ENCODE results near the gene AP2A2.

The AP2A2 gene

DNA sequence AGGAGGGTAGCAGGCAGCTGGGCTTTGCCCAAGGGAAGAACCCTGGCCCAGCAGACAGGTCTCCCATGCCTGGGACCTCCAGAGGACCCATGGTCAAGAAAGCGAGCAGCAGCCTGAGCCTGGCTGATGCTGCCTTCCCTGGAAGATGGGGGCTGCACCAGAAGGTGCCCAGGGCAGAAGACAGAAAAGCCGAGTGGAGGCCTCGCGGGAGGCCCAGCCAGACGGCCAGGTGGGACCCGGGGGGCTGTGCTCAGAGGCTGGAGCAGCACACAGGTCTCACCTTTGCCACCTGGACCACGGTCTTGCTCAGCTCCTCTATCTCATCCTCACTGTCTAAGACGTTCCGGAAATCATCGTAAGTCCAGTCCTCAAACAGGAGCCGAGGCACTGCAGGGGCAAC is 25.9 kb upstream of the AP2A2 start:
- no peak for DNase-seq

DNA sequence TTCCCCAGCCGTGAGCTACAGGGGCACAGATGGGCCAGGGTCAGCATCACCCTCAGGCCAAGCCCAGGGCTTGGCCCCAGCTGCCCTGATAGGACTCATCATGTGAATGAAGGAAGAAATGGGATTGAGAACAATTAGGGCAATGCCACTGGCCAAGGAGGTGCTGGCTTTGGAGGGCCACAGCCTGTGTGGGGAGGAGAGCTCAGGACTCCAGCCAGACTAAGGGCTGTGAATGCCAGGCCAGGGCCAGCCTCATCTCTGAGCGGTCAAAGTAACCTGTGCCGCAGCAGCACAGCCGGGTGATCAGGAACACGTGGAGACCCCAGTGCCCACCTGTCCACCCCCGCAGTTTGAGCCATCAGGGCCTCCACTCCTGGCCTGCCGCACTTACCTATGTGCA is 25.1 kb upstream of the AP2A2 start:
- no peak for DNase-seq

- DNase-seq = no peak
Observed at GRCh38 chr11:901452-902061, 24.1 kb upstream of the AP2A2 start.

DNA sequence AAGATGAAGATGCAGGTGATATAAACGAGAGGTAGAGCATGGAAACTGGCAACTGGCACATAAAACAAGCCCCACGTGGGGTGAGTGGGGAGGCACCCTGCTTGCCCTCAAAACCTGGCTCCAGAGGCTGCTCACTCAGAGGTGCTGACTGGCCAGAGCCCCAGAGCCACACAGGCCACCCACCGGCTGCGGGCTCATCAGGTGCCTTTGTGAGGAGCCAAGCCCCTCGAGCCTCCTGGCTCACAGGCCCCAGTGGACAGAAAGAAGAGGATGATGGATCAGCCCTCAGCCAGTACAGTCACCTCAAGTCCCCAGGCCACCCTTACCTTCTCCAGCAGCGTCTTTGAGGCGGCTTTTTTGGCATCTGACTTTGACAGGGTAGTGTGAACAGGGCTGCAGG is 21.3 kb upstream of the AP2A2 start:
- no peak for DNase-seq

GRCh38 chr11:905952-906351 is 19.7 kb upstream of the AP2A2 start:
- DNase-seq = no peak

DNA sequence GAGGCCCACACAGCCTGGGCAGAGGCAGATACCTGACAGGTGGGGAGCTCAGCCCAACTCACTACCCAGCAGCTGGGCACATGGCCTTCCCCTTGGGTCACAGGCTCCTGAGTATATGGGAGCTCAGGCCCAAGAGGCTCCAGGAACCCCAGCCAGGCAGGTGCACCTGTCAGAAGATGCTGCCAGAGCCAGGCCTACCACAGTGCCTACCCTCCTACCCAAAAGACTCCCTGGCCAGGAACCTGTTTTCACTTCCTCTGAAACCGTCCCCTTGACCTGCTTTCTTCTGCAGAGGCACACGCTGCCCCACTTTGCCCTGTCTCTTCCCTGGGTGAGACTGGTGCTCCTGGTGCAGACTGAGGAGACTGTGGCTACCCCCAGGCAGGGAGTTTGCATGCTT is 18.0 kb upstream of the AP2A2 start:
- no peak for DNase-seq

GRCh38 chr11:908273-908672 is 17.4 kb upstream of the AP2A2 start:
- DNase-seq = no peak

- DNase-seq = no peak
Observed at GRCh38 chr11:909406-909805, 16.3 kb upstream of the AP2A2 start.

- no peak for DNase-seq
Observed at GRCh38 chr11:910044-910588, 15.6 kb upstream of the AP2A2 start.

DNA sequence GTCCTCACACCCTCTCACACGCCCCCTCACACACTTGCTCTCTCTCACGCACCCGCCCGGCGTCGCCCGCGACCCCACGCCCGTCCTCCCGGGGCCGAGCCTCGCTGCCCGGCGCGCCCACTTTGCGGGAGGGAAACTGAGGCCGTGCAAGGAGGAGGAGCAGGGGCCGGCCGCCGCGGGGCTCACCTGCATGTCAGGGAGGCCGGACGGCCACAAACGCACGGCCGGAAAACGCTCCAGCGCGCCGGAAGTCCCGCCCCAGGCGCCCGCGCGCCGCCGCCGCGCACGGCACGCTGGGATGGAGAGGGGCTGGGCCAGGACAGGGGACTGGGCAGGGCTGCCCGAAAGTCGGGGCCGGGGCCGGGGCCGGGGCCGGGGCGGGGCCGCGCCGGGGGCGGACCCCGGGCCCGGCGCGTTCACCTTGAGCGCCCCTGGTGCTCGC is 15.1 kb upstream of the AP2A2 start, which contains the start of gene CHID1:
CHID1 (minus strand) TSS at position 222 of the 442 bp plus-strand sequence. CDS start 5,994 bp downstream, outside the sequence.
- DNase-seq = peak; percentile 27

DNA sequence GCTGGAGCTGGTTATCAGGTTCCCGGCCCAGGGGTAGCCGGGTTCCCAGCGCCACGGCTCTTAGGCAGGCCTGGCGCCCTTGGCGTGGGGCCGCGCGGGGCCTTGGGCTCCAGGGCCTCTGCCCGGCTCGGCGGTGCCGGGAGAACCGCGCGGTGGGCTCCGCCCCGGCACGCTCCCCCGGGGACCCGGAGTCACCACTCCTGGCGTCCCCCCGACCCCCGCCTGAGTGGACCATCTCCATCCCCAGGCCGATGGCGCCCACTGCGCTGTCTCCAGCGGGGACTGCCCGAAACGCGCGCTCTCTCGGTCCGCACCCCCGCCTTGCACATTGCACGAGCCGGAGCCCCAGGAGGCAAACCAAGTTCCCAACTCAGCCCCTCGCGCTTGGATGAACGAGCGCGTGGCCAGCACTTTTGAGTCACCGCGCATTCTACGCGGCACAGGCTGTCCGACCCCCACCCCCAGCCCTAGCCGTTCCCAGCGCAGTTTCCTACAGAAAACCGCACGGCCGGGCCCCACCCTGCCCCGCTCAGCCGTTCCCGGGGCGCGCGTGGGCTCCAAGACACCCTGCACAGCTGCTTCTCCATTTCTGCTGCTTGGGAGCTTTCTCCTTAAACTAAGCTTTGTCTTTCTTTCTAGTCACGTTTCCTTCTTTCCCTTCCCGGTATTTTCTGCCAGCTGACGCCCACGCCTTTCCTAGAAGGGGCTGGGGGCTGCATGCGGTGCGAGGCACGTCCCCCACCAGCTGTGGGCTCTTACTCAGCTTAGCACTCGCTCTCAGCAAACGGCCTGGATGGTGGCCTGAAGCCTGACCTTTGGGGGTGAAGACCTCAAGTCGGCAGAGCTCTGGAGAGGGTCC is 14.4 kb upstream of the AP2A2 start:
- DNase-seq = no peak

GRCh38 chr11:911890-912219 is 13.8 kb upstream of the AP2A2 start:
- no peak for DNase-seq

- DNase-seq = no peak
Observed at GRCh38 chr11:912266-912665, 13.4 kb upstream of the AP2A2 start.

- DNase-seq = no peak
Observed at GRCh38 chr11:913043-913442, 12.6 kb upstream of the AP2A2 start.

DNA sequence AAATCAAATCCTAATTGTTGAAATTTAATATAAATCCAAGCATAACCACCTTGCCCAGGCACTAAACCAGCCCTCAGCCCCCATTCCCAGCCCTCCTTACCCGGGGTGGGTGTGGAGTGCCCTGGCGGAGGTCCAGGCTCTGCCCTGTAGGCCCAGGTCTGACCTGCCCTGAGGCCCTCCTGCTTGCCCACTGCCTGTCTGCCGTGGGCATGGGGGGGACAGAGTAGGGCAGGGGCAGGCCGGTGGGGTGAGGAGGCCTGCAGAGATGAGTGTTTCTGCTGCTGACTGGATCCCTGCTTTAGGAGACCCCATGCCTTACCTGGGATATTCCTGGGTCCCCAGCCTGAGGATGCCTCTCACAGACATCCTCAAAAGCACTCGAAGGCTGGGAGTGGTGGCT is 11.5 kb upstream of the AP2A2 start:
- no peak for DNase-seq

DNA sequence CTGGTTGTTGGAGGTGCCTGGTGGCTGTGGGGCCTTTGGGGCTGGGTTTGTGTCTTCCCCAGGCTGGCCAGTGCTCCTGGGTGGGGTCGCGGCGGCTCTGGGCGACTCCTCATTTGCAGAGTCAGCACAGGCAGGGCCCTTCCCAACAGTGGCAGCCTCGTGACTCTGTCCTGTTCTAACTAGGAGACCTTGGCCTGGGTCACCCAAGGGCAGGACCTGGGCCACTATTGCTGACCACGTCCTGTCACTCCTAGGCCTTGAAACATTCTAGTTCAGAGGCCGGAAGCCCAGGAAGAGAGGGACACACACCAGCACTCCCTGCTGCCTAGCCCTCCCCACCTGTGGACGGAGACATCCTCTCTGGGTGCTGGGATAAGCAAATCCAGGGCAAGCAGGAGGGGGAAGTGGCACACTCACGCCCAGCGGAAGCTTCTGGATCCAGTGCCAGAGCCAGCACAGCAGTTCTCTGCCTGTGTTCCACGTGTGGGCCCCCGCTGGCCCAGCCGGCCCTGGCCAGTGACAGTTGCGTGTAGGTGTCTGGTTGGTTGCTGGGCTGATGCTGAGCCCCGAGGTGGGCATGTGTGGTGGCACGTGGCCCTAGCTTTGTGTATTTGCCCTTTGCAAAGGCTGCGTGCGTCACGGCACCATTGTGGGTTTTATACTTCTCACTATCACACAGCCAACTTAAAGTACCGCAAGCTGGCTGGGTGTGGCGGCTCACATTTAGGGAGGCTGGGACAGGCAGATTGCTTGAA is 10.7 kb upstream of the AP2A2 start:
- no peak for DNase-seq

GRCh38 chr11:917426-917825 is 8.2 kb upstream of the AP2A2 start:
- no peak for DNase-seq

DNA sequence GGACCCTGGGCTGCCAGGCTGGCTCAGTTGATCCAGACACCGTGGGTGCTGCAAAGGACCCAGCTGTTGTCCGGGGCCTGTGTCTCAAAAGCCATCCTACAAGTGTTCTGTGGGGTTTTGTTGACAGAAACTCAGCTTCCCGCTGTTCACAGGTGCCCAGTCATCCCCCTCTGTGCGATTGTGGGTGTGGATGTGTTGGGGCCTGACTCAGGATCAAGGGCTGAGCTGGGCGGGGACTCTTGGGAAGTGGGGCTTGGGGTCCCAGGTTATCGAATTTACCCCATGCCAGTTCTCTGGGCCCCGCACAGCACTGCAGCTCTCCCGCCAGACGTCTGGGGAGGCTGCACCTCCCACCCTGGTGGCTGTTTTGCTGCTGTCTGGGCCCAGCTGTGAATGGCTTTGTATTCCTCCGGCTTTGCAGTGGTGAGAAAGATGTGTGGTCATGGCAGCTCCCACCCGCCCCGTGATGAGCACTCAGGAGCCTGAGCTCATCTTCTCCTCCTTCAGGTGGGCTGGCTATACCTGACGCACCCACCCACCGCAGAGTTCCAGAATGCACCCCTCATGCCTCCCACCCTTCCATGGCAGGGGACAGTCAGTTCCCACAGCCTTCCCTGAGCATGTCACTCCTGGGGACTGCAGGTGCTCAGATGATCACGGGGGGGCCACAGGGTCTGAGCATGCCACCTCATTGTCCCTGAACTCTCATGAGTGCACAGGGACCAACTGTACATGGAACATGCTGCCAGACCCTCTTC is 3.6 kb upstream of the AP2A2 start:
- DNase-seq = no peak

DNA sequence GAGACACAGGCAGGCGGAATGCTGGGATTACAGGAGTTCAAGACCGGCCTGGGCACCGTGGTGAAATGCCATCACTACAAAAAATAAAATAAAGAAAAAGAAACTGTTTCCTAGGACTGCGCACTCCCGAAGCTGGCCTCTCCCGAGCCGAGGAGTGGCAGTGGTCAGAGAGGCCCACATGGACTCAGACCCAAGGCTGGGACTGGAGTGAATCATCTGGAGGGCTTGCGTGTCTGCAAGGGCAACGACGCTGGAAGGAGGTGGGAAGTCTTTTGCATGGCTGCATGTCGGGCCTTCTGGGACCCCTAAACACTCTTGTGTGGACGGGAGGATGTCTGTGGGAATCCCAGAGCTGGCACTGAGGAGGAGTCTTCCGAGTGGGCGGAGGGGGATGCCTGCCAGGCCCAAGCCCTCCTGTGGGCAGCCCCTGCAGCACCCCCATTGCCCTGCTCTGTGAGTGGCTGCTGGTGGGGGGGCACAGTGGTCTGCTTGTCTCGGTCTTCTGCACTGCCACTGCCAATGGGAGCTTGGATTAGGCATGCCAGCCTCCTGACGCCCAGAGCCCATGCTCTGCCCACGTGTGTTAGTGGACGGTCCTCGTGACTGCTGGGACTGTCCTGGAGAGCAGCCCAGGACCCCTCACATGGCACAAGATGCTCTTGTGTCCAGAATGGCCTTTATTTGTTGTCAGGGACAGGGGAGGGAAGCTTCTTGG is 1.8 kb upstream of the AP2A2 start:
- DNase-seq = no peak

- no peak for DNase-seq
Observed at GRCh38 chr11:924406-925157, 1.1 kb upstream of the AP2A2 start.

- no peak for DNase-seq
Observed at GRCh38 chr11:925158-925495, 543 bp upstream of the AP2A2 start.
